AG04450 (cell line): ENCODE results near the gene NRCAM. TPM values are rescaled to one million over a fixed set of nuclear protein-coding genes. Genes with fewer than 3 reads are reported as not detected.

Experiments used
- CTCF ChIA-PET: fragments of 300-600, 350-600 bp; formaldehyde crosslinking; extraction: SDS; loops from one replicate; lab custom pipeline; 2022; ENCODE audit warnings: antibody characterized with exemption, inconsistent platforms; lab: Charles Lee
- POLR2A ChIA-PET: fragments of 350-600 bp; formaldehyde crosslinking; extraction: SDS; loops from one replicate; lab custom pipeline; 2021; ENCODE audit warnings: antibody characterized with exemption, inconsistent platforms; lab: Yijun Ruan, JAX
- DNase-seq: peaks from one replicate; pipeline ENCODE4 v3.0.0-alpha.2; 2011; ENCODE audit warnings: low read depth, low spot score
- H3K27ac ChIP-seq: one replicate; pipeline ENCODE4 v1.5.1; 2012; ENCODE audit warnings: low read depth, low read length, control low read depth
- H3K27me3 ChIP-seq: one replicate; pipeline ENCODE4 v1.6.0; 2012; ENCODE audit warnings: low read length; ENCODE audit not compliant: control insufficient read depth, insufficient read depth
- H3K4me3 ChIP-seq: 2 replicates; pipeline ENCODE4 v1.5.1; 2011; ENCODE audit warnings: mild to moderate bottlenecking, low read depth, low read length, control low read depth
- H3K9me3 ChIP-seq: 2 replicates; pipeline ENCODE4 v1.5.1; 2012; ENCODE audit warnings: low read length; ENCODE audit not compliant: control insufficient read depth, insufficient read depth
- polyA plus RNA-seq: library from polyadenylated mRNA; depleted of rRNA; stranded (reverse); fragments of >200 nt; gene quantifications from 2 replicates; pipeline ENCODE4 v1.2.3, GENCODE V29; 2011
- TF ChIP-seq, protein P1 (sequence below): IDR thresholded peaks from 2 replicates; pipeline ENCODE4 v1.5.1; 2011; ENCODE audit warnings: low read depth, low read length, control low read depth, inconsistent platforms

The NRCAM gene
- polyA plus RNA-seq, 1 experiment = 0.66 TPM

DNA sequence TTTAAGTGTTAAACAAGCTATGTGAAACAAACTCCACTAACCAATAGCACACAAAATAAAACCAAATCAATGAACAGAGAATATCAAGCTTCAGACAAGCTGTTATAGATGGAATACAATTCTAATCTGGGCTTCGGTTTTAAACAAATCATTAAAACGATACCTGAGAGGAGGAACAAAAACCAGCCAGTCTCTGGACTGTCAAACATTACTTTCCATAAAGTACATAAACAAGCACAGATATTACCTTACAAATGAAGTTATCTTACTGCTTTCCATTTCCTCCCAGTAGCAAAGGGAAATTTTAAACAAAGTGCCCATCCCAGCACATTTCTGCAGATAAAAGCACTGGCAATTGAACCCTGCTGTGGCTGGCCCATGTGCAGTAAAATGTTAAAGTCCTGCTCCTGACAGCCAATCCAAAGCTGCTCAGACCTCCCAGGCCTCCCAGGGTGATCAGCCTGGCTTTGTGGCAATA, 128.0 kb downstream of the NRCAM start:
- H3K4me3 ChIP-seq = no peak overlapping the region
- CTCF ChIA-PET = no interaction called here
- no peak overlapping the region for H3K27ac ChIP-seq
- no peak for DNase-seq
- POLR2A ChIA-PET = no interaction called here
- no peaks in the 10 kb centered on the region for H3K27me3 ChIP-seq
- no peaks in the 10 kb centered on the region for H3K9me3 ChIP-seq
- TF ChIP-seq, protein P1, sequence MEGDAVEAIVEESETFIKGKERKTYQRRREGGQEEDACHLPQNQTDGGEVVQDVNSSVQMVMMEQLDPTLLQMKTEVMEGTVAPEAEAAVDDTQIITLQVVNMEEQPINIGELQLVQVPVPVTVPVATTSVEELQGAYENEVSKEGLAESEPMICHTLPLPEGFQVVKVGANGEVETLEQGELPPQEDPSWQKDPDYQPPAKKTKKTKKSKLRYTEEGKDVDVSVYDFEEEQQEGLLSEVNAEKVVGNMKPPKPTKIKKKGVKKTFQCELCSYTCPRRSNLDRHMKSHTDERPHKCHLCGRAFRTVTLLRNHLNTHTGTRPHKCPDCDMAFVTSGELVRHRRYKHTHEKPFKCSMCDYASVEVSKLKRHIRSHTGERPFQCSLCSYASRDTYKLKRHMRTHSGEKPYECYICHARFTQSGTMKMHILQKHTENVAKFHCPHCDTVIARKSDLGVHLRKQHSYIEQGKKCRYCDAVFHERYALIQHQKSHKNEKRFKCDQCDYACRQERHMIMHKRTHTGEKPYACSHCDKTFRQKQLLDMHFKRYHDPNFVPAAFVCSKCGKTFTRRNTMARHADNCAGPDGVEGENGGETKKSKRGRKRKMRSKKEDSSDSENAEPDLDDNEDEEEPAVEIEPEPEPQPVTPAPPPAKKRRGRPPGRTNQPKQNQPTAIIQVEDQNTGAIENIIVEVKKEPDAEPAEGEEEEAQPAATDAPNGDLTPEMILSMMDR = no peak

GRCh38 chr7:108327353-108327752, 128.9 kb downstream of the NRCAM start:
- DNase-seq = no peak
- H3K27me3 ChIP-seq = no peaks in the 10 kb centered on the region
- TF ChIP-seq, protein P1 = no peak
- H3K27ac ChIP-seq = no peak overlapping the region
- H3K9me3 ChIP-seq = no peaks in the 10 kb centered on the region
- POLR2A ChIA-PET = no interaction called here
- CTCF ChIA-PET = no interaction called here
- no peak overlapping the region for H3K4me3 ChIP-seq

- no peak overlapping the region for H3K4me3 ChIP-seq
- no peak for DNase-seq
- POLR2A ChIA-PET = no interaction called here
- CTCF ChIA-PET = no interaction called here
- H3K9me3 ChIP-seq = no peaks in the 10 kb centered on the region
- no peaks in the 10 kb centered on the region for H3K27me3 ChIP-seq
- TF ChIP-seq, protein P1 = no peak
- H3K27ac ChIP-seq = no peak overlapping the region
Measured at GRCh38 chr7:108326938-108327337, 129.3 kb downstream of the NRCAM start.

- Histone ChIP-seq H3K4me3 (no peak overlapping the region), H3K27ac (no peak overlapping the region), H3K27me3 (no peaks in the 10 kb centered on the region), H3K9me3 (no peaks in the 10 kb centered on the region)
- CTCF ChIA-PET = no interaction called here
- TF ChIP-seq, protein P1 = no peak
- DNase-seq = no peak
- POLR2A ChIA-PET = no interaction called here
Measured at GRCh38 chr7:108324053-108325038, 131.9 kb downstream of the NRCAM start.
